H9 (cell line): ENCODE results near the gene ARHGAP24. TPM values are rescaled to one million over a fixed set of nuclear protein-coding genes. Genes with fewer than 3 reads are reported as not detected.

ENCODE experiments used
- DNase-seq: peaks from one replicate; pipeline ENCODE4 v3.0.0-alpha.2; 2017
- H2AFZ ChIP-seq: one replicate; pipeline ENCODE4 v1.6.1; 2013; ENCODE audit warnings: mild to moderate bottlenecking, low read length, control low read depth, moderate library complexity
- H2AK5ac ChIP-seq: 2 replicates; pipeline ENCODE4 v1.6.1; 2013; ENCODE audit warnings: low read length, control low read depth, mixed read lengths; ENCODE audit not compliant: insufficient read length
- H2BK120ac ChIP-seq: one replicate; pipeline ENCODE4 v1.6.1; 2013; ENCODE audit warnings: low read depth, mild to moderate bottlenecking, low read length, control low read depth, inconsistent platforms; ENCODE audit not compliant: poor library complexity, severe bottlenecking
- H2BK12ac ChIP-seq: 2 replicates; pipeline ENCODE4 v1.6.1; 2013; ENCODE audit warnings: low read length, control low read depth, mixed read lengths, low read depth; ENCODE audit not compliant: insufficient read length
- H2BK15ac ChIP-seq: 2 replicates; pipeline ENCODE4 v1.6.1; 2013; ENCODE audit warnings: low read depth, low read length, control low read depth
- H2BK20ac ChIP-seq: one replicate; pipeline ENCODE4 v1.6.1; 2013; ENCODE audit warnings: low read depth, mild to moderate bottlenecking, low read length, control low read depth, inconsistent platforms; ENCODE audit not compliant: poor library complexity, severe bottlenecking
- H2BK5ac ChIP-seq: 2 replicates; pipeline ENCODE4 v1.6.1; 2013; ENCODE audit warnings: low read length, control low read depth, mixed read lengths; ENCODE audit not compliant: insufficient read length
- H3K14ac ChIP-seq: 2 replicates; pipeline ENCODE4 v1.6.1; 2013; ENCODE audit warnings: low read length, control low read depth; ENCODE audit not compliant: insufficient read depth
- H3K18ac ChIP-seq: 2 replicates; pipeline ENCODE4 v1.6.1; 2013; ENCODE audit warnings: low read depth, mild to moderate bottlenecking, mixed read lengths, low read length, control low read depth; ENCODE audit not compliant: insufficient read length
- H3K23ac ChIP-seq: 2 replicates; pipeline ENCODE4 v1.6.1; 2013; ENCODE audit warnings: low read length, control low read depth, mixed read lengths, low read depth; ENCODE audit not compliant: insufficient read length
- H3K23me2 ChIP-seq: 2 replicates; pipeline ENCODE4 v1.6.1; 2013; ENCODE audit warnings: low read depth, mild to moderate bottlenecking, mixed read lengths, low read length, control low read depth; ENCODE audit not compliant: insufficient read length, poor library complexity, severe bottlenecking
- H3K27ac ChIP-seq: 2 replicates; pipeline ENCODE4 v1.5.1; 2013; ENCODE audit warnings: low read length, control low read depth, mixed read lengths, low read depth; ENCODE audit not compliant: insufficient read length
- H3K27me3 ChIP-seq: 2 replicates; pipeline ENCODE4 v1.6.1; 2013; ENCODE audit warnings: low read length, control low read depth, inconsistent platforms; ENCODE audit not compliant: insufficient read depth
- H3K4ac ChIP-seq: 2 replicates; pipeline ENCODE4 v1.6.1; 2013; ENCODE audit warnings: low read depth, mild to moderate bottlenecking, control low read depth, inconsistent platforms, low read length, moderate library complexity
- H3K4me1 ChIP-seq: 2 replicates; pipeline ENCODE4 v1.6.1; 2013; ENCODE audit warnings: low read length, control low read depth, inconsistent platforms; ENCODE audit not compliant: insufficient read depth
- H3K4me2 ChIP-seq: 2 replicates; pipeline ENCODE4 v1.6.1; 2013; ENCODE audit warnings: low read length, control low read depth, mixed read lengths; ENCODE audit not compliant: insufficient read length, insufficient read depth
- H3K56ac ChIP-seq: 2 replicates; pipeline ENCODE4 v1.6.1; 2013; ENCODE audit warnings: low read depth, mild to moderate bottlenecking, mixed read lengths, low read length, control low read depth; ENCODE audit not compliant: insufficient read length
- H3K79me1 ChIP-seq: 2 replicates; pipeline ENCODE4 v1.6.1; 2013; ENCODE audit warnings: low read depth, mild to moderate bottlenecking, moderate library complexity, low read length, control low read depth, inconsistent platforms; ENCODE audit not compliant: insufficient read depth, poor library complexity, severe bottlenecking
- H3K79me2 ChIP-seq: 2 replicates; pipeline ENCODE4 v1.6.1; 2013; ENCODE audit warnings: low read length, control low read depth, inconsistent platforms; ENCODE audit not compliant: insufficient read depth
- H3K9ac ChIP-seq: 2 replicates; pipeline ENCODE4 v1.6.1; 2013; ENCODE audit warnings: low read length, control low read depth, mixed read lengths; ENCODE audit not compliant: insufficient read length; ENCODE audit errors: extremely low read depth
- H3K9me3 ChIP-seq: one replicate; pipeline ENCODE4 v1.6.1; 2013; ENCODE audit warnings: low read depth, low read length, inconsistent platforms; ENCODE audit not compliant: control insufficient read depth
- H3T11ph ChIP-seq: one replicate; pipeline ENCODE4 v1.6.1; 2013; ENCODE audit warnings: mild to moderate bottlenecking, low read length, control low read depth, inconsistent platforms
- H4K20me1 ChIP-seq: one replicate; pipeline ENCODE4 v1.6.1; 2013; ENCODE audit not compliant: control insufficient read depth, insufficient read length, insufficient read depth
- H4K5ac ChIP-seq: 2 replicates; pipeline ENCODE4 v1.6.1; 2013; ENCODE audit warnings: low read depth, mild to moderate bottlenecking, mixed read lengths, low read length, control low read depth; ENCODE audit not compliant: insufficient read length
- H4K8ac ChIP-seq: replicated peaks from 2 replicates; pipeline ENCODE4 v1.6.1; 2013; ENCODE audit warnings: low read length, control low read depth, mixed read lengths, low read depth; ENCODE audit not compliant: insufficient read length
- H4K91ac ChIP-seq: 2 replicates; pipeline ENCODE4 v1.6.1; 2013; ENCODE audit warnings: low read depth, mild to moderate bottlenecking, moderate library complexity, mixed read lengths, low read length, control low read depth; ENCODE audit not compliant: insufficient read length
- H3K27ac Mint-ChIP-seq, 3 experiments: 2 replicates in 2 of 3; 3 replicates in 1 of 3; pipeline ENCODE4 v1.8.0; 2020 to 2021; ENCODE audit warnings: mixed read lengths in 3 of 3, mild to moderate bottlenecking in 1 of 3, moderate library complexity in 1 of 3
- H3K27me3 Mint-ChIP-seq: 2 replicates; pipeline ENCODE4 v1.8.0; 2021; ENCODE audit warnings: low read depth, mild to moderate bottlenecking, moderate library complexity, mixed read lengths
- H3K36me3 Mint-ChIP-seq, 3 experiments: 2 replicates in 2 of 3; 3 replicates in 1 of 3; pipeline ENCODE4 v1.8.0; 2020 to 2021; ENCODE audit warnings: low read depth in 3 of 3, mixed read lengths in 3 of 3; ENCODE audit not compliant: insufficient read depth in 1 of 3
- H3K4me1 Mint-ChIP-seq, 2 experiments: 2 replicates each; pipeline ENCODE4 v1.8.0; 2020; ENCODE audit warnings: mixed read lengths in 2 of 2
- H3K4me3 Mint-ChIP-seq, 2 experiments: 2 replicates in 1 of 2; 3 replicates in 1 of 2; pipeline ENCODE4 v1.8.0; 2020 to 2021; ENCODE audit warnings: mild to moderate bottlenecking in 2 of 2, mixed read lengths in 2 of 2, moderate library complexity in 1 of 2
- H3K9me3 Mint-ChIP-seq, 2 experiments: 2 replicates in 1 of 2; 3 replicates in 1 of 2; pipeline ENCODE4 v1.8.0; 2020; ENCODE audit warnings: mild to moderate bottlenecking in 2 of 2, mixed read lengths in 2 of 2, moderate library complexity in 1 of 2
- WGBS: extraction: QIAGEN DNeasy Blood & Tissue Kit; methylation state at CpG from one replicate; pipeline ENCODE4 v1.1.7; 2013; ENCODE audit warnings: missing lambda C conversion rate, low lambda C conversion rate, mixed read lengths; ENCODE audit not compliant: insufficient read length; ENCODE audit errors: extremely low coverage; 5-methylcytosine and 5-hydroxymethylcytosine counted together
- total RNA-seq: library from RNA; stranded (reverse); gene quantifications from 2 replicates; pipeline ENCODE4 v1.2.1, GENCODE V29; 2021
- TF ChIP-seq, protein P1 (sequence below): fragments of 200-600 bp; sonication (generic); conservative IDR thresholded peaks from 3 replicates; pipeline ENCODE4 v1.8.0; 2021; ENCODE audit warnings: antibody characterized with exemption, mild to moderate bottlenecking

Gene ARHGAP24
- total RNA-seq, 1 experiment from 2014 or later = 0.37 TPM

DNA sequence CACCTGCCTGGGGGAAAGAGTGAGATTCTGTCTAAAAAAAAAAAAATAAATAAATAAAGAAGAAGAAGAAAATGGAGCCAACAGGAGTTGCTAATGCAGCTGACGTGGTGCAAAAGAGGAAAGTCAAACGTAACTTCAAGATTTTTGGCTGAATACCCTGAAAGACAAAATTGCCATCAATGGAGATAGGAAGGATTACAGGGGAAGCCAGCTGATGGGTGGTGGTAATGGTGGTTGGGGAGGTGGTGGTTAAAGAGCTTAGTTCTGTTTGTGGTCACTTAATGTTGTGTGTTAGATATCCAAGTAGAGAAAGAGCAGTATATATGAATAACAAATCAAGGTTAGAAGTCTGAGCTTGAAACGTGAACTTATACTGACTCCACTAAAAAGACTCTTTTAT, 225.4 kb downstream of the ARHGAP24 start:
- Histone ChIP-seq H3T11ph (no peak overlapping the region), H3K9ac (no peak overlapping the region), H3K4me1 (no peaks in the 10 kb centered on the region), H3K4me2 (no peak overlapping the region), H2BK20ac (no peak overlapping the region), H4K5ac (no peak overlapping the region), H4K20me1 (no peaks in the 10 kb centered on the region), H2BK12ac (no peak overlapping the region), H3K9me3 (no peaks in the 10 kb centered on the region), H2BK15ac (no peak overlapping the region), H3K27ac (no peak overlapping the region), H3K4ac (no peak overlapping the region), H3K23me2 (no peaks in the 10 kb centered on the region), H2BK5ac (no peak overlapping the region), H4K91ac (no peak overlapping the region), H3K56ac (no peak overlapping the region), H3K27me3 (no peaks in the 10 kb centered on the region), H3K23ac (no peak overlapping the region), H2AFZ (no peak overlapping the region), H3K18ac (no peak overlapping the region), H2AK5ac (no peak overlapping the region), H3K79me1 (no peaks in the 10 kb centered on the region), H4K8ac (no peak overlapping the region), H2BK120ac (no peak overlapping the region), H3K14ac (no peak overlapping the region), H3K79me2 (no peaks in the 10 kb centered on the region)
- TF ChIP-seq, protein P1, sequence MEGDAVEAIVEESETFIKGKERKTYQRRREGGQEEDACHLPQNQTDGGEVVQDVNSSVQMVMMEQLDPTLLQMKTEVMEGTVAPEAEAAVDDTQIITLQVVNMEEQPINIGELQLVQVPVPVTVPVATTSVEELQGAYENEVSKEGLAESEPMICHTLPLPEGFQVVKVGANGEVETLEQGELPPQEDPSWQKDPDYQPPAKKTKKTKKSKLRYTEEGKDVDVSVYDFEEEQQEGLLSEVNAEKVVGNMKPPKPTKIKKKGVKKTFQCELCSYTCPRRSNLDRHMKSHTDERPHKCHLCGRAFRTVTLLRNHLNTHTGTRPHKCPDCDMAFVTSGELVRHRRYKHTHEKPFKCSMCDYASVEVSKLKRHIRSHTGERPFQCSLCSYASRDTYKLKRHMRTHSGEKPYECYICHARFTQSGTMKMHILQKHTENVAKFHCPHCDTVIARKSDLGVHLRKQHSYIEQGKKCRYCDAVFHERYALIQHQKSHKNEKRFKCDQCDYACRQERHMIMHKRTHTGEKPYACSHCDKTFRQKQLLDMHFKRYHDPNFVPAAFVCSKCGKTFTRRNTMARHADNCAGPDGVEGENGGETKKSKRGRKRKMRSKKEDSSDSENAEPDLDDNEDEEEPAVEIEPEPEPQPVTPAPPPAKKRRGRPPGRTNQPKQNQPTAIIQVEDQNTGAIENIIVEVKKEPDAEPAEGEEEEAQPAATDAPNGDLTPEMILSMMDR = no peak
- WGBS = no CpG with 5 or more reads among the region's 3 CpGs
- H3K9me3 Mint-ChIP-seq = no peaks in the 10 kb centered on the region
- peaks cover 3 to 9% of the 10 kb centered on the region in 2 experiments; a peak in 2 of 4 replicates for H3K4me1 Mint-ChIP-seq
- no peaks in the 10 kb centered on the region for H3K36me3 Mint-ChIP-seq
- H3K27me3 Mint-ChIP-seq = no peaks in the 10 kb centered on the region
- H3K4me3 Mint-ChIP-seq = no peak overlapping the region
- DNase-seq = no peak
- H3K27ac Mint-ChIP-seq = no peak overlapping the region
